DMS114 treated with DMSO at 0.1 percent for 48 hours (cell line): ENCODE measurements around the gene ART3.

Experiments
- DNase-seq: peaks from one replicate; lab custom pipeline; 2025; ENCODE audit not compliant: unreplicated experiment; lab: John Stamatoyannopoulos, UW

Gene ART3

DNA sequence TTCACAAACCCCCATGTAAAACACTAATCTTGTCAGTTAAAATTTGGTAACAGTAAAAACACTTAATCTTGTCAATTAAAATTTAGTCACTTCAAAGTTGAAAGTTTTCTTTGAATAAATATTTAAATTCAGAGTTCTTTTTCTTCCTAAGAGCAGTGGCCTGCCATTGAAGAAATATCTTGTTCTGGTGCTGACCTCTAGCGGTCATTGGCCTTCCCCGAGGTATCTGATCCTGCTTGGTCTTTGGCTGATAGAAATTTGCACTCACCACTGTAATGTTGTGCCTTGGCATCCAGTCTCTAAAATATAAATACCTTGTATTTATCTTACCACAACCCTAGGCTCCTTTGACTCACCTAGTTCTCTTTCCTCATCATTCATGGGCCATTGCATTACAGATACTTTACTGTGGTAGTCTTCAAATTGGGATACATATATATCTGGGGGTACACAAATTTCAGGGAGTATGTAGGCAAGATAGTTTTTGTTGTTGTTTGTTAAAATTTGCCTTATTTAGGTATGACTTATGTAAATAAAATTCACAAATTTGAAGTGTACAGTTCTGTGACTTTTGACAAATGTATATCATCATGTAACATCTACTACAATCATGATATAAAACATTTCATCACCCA lies 6.7 kb upstream of the ART3 start:
- DNase-seq, result peak; percentile 31

DNA sequence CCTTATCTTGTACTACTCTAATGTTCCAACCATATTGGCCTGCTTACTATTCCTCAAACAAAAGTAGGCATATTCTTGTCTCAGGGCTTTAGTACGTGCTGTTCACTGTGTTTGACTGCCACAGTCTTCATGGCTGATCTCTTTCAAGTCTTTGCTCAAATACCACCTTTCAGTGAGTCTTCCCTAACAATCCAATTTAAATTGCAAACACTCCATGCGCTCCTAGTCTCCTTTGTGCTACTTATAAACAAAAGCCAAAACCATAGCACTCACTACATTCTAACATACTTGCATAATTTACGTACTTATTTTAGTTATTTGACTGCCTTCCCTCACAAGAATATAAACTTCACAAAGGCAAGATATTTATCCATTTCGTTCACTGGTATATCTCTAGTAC lies 1.7 kb upstream of the ART3 start:
- DNase-seq, result no peak

DNA sequence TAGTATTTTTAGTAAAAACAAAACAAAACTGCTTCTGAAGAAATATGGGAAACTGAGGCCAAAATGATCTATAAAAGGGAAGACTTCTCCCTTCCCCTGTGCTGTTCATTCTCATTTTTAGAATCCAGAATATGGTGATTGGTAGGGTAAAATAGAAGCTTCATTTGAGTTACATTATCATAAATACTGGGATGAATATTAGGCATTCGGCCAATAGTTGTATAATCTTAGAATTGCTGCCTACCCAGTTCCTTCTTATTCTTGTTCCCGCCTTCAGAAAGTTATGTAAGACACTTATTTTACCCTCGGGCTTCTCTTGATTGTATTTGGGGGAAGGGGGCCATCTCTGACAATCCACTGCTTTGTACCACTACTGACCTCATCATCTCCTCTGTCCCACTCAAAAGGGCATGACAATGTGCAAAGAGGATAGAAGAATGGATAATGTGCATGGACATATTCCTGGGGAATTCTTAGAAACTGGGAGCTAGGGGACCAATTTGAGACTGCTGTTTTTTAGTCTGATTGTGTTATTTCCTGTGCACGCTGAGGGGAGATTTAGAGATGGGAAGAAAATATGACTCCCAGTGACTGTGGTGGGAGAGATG lies 588 bp downstream of the ART3 start:
- no peak for DNase-seq

DNA sequence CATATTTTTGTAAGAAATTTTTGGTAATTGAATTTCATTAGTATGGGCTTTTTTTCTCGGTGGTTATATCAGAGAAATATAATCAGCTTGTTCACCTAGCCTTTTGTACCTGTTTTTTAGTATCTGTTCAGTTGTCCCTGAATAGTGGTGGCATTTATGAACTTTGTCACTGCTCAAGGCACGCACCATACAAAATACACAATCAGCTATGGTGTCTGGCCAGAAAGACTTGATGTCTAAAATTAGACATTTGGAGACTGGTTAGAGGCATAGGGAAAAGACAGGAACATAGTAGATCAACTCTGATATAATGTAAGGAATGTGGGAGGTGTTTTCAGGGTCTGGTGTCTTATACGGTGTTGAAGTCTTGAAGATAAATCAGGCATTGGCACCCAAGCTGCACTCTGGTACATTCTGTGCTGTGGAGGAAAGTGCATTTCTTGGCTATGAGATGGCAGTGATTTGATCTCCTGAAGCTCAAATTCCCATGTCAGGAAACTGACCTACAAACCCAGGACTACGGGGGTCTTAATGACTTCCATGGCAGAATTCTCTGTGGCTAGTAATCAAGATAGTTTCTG lies 3.6 kb downstream of the ART3 start:
- DNase-seq, result no peak

DNA sequence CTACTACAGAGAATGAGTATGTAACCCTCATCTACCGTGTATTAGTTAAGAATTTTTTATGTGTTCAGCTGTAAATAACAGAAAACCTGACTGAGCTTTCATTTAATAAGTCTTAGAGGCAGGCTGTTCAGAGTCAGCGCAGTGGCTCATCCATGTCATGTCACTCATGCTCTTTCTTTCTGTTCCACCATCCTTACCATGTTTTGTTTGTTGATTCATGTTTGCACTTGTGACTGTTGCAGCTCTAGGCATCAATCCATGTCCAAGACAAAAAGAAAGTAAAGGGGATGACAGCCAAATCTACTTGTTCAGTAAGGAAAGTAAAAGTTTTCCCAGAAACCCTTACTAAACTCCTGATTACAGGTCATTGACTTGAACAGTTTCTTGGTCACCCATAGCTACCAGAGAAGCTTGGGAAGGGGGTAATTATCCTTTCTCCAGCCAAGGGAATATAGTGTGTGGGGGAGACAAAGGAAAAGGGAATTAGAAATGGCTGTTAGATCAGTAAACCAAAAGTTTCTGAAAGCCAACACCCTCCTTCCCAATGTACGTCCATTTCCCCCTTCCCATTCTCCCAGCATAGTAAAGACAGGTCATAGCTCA lies 9.0 kb downstream of the ART3 start:
- DNase-seq, result no peak

DNA sequence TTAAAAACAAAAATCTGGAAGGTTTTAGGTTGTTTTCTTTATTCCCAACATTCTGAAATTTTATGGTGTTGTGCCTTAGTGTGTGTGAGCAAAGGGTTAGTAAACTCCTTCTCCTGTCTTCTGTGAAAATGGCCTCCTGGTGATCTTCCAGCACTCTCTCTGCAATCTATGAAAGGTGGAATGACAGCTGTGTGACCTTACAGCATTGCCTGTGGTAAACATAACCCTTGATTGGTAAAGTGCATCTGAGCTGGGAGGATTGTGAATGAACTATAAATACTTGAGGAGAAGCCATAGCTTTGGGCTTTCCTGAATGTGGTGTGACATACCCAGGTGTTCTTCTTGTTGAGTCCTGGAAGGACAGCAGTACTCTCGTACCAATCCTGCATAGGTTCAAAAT lies 10.0 kb downstream of the ART3 start:
- no peak for DNase-seq

DNA sequence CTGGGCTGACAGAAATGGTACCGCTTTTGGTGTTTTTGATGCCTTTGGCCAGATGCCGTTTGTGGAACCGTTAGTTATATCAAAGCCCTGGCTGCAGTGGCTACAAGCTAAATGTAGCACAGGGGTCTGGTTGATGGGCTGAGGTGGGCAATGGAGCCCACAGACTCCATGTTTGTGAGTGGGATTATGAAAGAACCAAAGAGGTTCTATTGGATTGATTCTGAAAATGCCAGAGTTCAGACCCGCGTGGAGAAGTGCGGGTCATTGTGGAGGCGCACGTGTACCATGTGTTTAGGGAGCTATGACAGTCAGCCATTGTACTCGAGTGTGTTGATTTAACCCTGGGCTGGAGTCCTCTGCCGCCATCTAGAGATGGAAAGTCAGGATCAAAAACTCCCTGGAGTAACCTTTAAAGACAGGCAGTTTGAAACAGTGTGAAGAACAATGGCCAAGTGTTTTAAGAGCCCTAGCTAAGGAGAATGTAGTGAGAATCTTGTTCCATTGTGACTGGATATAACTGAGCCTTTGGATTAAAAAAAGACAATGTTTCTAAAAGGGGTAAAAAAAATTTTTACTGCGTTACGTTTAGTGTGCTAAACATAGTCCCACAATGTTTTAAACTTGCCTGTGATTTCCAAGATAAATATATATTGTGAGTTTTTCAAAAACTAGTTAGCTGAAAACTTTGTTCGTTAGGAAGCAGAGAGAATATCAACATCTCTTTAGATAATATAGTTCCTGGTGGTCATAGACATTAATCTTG lies 12.7 kb downstream of the ART3 start:
- DNase-seq, result no peak

DNA sequence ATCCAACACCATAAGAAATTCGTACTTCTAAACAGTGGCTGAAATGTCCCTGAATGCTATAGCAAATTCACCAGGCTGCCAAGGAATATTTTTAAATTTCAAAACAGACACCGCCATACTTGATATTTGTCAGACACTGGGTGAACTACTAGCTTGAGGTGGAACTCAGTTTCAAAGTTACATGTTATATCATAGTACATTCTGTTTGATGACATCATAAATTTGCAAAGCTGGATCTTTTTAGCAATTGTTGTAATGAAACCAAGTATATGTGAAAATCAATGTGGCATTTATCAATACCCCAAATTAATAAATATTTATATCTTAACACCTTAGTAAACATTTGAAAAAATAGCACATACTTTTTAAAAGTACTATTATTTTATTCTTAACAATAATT lies 14.2 kb downstream of the ART3 start:
- DNase-seq, result no peak

DNA sequence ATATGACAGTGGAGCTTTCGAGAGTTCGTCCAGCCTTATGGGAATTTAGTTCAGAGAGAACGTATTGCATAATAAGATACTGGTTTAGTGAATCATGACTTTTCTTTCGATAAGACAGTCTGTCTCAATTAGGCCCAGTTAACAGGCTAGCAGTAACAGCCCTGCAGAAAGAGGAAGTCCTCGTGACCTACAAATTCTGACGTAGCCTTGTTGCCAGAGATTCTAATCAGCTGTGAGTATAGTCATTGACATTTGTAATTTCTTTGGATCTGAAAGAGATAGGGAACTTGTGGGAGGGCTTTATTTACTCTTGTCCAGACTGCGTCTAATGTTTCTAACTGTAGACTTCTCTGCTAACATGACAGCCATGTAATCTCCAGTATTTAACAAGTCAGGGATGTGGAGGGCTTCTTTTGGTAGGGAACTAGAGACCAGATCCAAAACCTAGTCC lies 15.8 kb downstream of the ART3 start:
- DNase-seq, result no peak

DNA sequence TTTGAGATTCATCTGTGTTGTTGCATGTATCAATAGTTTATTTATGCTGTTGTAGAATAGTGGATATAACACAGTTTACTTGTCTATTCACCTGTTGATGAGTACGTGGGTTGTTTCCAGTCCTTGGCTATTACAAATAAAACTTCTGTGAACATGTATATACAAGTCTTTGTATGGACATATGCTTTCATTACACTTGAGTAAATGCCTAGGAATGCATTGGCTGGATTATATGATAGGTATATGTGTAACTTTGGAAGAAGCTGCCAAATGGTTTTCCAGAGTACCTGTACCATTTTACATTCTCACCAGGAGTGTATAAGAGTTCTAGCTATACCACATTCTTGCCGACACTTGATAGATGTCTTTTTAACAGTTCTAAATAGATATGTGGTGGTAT lies 16.5 kb downstream of the ART3 start:
- no peak for DNase-seq

DNA sequence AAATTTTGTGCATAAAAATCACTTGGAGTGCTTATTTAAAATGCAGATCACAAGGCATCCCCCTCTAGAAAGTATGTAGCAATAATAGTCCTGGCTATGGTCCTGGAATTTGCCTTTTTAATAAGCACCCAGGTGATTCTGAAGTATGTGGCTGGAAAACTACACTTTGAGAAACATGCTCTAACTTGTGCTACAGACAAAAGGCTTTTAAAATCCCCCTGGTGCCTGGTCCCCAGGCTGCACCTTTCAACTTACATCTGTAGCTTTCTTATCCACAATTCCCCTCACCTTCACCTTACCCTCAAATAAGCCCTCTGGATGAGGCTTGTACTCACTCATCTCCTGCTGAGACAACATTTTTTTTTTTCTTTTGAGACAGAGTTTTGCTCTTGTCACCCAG lies 21.1 kb downstream of the ART3 start:
- no peak for DNase-seq

DNA sequence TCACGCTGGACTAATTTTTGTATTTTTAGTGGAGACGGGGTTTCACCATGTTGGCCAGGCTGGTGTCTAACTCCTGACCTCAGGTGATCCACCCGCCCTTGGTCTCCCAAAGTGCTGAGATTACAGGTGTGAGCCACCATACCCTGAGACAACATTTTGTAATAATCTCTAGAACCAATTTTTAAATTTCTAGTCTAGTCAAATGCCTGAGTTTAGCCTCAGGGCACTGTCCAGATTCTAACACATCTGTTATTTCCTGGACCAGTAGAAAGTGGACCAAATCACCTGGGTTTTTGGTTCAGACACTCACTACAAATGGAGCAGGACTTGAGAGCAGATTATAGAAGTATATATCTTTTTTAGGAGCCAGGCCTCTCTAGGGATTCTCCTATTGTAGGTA lies 21.6 kb downstream of the ART3 start:
- DNase-seq, result no peak

DNA sequence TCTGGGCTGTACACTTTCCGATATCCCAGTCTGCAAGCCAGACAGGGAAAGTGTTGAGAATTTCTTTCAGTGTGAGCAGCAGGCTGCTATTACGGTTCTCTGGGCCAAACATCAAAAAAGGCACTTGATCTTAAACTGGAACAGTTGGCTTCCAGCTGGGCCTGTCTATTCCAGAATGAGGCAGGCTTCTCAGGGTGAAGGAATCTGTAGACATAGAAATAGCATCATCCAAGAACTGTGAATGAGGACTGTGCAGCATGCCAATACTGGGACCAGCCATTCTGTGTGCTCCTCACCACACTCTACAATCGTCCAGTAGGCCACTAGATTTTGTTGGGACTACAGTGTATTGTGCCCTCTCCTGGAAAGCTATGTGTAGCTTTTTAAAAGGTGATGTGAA lies 31.1 kb downstream of the ART3 start:
- DNase-seq, result no peak

DNA sequence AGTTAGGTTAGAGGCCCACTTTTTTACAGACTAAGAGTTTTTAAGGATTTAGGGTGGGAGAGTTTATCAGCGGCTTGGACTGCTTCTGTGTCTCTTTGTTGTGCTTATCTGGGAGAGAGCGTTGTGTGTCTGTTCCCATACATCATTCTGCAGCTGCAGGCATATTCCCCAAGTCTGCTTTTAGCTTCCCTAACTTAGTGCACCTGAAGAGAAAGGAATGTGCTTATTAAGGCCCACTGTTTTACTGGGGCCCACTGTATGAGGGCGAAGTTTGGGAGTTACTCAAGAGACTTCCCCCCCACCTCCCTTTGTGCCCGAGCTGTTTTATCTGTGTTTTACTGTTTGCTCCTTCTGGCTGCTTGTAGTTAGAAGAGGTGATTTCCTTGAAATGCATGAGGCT lies 31.9 kb downstream of the ART3 start:
- DNase-seq, result no peak

DNA sequence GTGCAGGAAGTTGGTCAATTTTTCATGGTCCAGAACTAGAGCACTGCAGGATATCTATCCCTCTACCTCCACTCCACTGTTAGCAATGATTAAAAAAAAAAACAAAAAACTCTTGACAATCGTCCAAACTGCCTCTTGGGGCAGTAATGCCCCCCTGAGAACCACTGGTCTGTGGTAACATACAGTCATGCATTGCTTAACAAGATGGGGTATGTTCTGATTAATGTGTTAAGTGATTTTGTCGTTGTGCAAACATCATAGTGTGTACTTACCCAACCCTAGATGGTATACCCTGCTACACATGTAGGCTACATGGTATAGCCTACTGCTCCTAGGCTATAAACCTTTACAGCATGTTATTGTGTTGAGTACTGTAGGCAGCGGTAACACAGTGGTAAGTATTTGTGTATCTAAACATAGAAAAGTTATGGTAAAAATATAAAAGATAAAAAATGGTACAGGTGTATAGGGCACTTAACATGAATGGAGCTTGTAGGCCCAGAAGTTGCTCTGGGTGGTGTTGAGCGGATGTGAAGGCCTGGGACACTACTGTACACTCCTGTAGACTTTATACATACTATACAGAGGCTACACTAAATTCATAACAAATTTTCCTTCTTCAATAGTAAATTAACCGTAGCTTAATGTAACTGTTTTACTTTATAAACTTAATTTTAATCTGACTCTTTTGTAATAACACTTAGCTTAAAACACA lies 34.1 kb downstream of the ART3 start:
- DNase-seq, result no peak

DNA sequence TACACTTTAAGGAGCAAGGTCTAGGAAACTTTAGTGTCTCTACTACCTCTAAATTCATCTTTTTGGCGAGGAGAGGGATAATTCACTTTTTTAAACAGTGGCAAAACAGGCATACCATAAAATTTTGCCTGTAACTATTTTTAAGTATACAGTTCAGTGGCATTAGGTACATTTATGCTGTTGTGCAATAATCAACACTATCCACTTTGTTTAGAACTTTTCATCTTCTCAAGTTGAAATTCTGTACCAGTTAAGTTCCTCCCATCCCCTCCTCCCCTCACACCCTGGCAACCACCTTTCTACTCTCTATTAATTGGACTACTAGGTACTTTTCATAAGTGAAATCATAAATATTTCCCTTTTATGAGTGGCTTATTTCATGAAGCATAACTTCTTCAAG lies 42.3 kb downstream of the ART3 start:
- no peak for DNase-seq

DNA sequence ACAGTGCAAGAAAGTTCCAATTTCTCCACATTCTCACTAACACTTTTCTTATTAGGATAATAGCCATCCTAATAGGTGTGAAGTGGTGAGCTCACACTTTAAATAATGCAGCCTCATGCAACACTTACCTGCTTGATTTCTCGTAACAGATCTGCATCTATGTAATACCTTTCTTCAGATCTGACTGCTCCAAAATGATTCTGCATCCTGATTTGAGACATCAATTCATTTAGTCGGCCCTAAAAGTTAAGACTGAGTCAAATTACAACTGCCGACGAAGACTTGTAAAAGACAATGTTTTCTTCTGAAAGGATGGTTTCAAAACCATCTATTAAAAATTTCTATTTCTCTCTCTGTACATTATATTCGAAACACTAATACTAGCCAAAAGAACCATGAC lies 43.0 kb downstream of the ART3 start:
- DNase-seq, result no peak

DNA sequence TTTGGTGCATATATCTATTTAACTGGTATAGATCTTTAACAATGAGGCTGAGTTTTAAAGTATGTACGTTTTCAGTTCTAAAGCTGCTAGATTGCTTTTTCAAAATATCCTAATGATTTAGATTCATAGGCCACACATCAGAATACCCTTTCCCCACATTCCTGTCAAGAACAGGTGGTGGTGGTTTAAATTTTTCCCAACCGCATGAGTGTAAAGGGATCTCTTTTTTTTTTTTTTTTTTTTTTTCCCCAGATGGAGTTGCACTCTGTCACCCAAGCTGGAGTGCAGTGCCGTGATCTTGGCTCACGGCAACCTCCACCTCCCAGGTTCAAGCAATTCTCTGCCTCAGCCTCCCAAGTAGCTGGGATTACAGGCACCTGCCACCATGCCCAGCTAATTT lies 45.7 kb downstream of the ART3 start:
- DNase-seq, result no peak

DNA sequence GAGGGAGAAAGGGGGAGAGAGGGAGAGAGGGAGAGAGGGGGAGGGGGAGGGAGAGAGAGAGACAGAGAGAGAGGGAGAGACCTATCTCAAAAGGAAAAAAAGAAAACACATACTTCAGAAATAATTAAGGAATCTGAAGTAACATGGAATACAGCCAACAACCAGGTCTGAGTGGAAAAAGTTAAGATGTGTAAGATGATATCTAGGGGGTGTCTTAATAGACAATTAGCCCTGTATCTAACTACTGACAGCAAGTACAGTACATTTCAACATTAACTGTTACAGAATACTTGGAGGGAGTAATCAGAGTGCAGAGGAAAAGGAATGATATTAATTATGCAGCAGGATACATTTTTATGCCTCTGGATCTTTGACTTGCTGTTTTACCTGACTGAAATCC lies 51.3 kb downstream of the ART3 start:
- no peak for DNase-seq

DNA sequence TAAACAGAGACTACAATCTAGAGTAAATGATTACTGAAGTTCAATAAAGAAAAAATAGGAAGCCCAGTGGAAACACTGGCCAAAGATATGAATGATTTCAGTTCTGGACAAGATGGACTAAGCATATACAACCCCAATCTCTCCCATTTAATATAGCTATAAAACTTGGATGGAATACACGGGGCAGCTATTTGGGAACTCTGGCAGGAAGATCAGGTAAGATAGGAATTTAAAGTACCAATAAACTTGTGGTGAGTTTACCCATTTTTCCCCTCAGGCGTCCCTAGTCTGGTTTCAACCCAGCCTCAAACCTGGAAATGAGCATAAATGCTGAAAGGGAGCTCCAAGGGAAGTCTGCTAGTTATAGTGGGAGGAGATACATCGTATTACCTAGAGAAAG lies 53.2 kb downstream of the ART3 start:
- no peak for DNase-seq

DNA sequence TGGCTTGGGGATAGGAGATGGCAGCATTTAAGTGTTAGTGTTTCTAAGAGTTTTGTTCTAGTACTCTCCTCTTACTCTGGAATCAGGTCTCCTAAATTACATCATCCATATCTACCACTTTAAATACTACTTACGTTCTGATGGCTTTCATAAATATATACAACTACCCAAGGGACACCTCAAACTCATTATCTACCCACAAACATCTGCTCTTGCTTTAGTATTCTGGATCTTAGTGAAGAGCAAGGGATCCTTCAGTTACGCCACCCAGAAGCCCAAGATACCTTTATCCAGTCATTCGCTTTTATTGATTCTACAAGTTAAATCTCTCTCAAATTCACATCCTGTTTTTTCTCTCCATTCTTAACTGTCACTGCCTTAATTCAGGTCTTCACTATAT lies 66.7 kb downstream of the ART3 start:
- no peak for DNase-seq
